Ishikawa (cell line): ENCODE measurements around the gene CEP104.

ENCODE experiments used
- CEBPB ChIP-seq: IDR thresholded peaks from 2 replicates; pipeline ENCODE4 v1.6.1; 2012
- CREB1 ChIP-seq: IDR thresholded peaks from 2 replicates; pipeline ENCODE4 v1.6.1; 2012; ENCODE audit warnings: low read depth
- EP300 ChIP-seq: IDR thresholded peaks from 2 replicates; pipeline ENCODE4 v1.6.1; 2012; ENCODE audit warnings: borderline replicate concordance
- FOXM1 ChIP-seq: IDR thresholded peaks from 2 replicates; pipeline ENCODE4 v1.6.1; 2012; ENCODE audit warnings: low read depth, borderline replicate concordance
- TAF1 ChIP-seq: IDR thresholded peaks from 2 replicates; pipeline ENCODE4 v1.6.1; 2012; ENCODE audit warnings: low read depth, mild to moderate bottlenecking
- TCF12 ChIP-seq: IDR thresholded peaks from 2 replicates; pipeline ENCODE4 v1.6.1; 2012; ENCODE audit warnings: low read depth
- YY1 ChIP-seq: IDR thresholded peaks from 2 replicates; pipeline ENCODE4 v1.6.1; 2012; ENCODE audit warnings: low read depth

GRCh38 chr1:3891329-3891865 is 34.4 kb upstream of the CEP104 start:
- TF ChIP-seq TAF1: no peak
- no peak for TF ChIP-seq CREB1
- TF ChIP-seq CEBPB: no peak
- TF ChIP-seq TCF12: no peak
- TF ChIP-seq EP300: no peak
- no peak for TF ChIP-seq YY1
- no peak for TF ChIP-seq FOXM1
